Activated naive CD4-positive, alpha-beta T cell treated with anti-CD3 and anti-CD28 coated beads, Interleukin-2, amount 50 U/mL, for 72 hours (primary cell): Measurements from ENCODE around the gene ABCF2. TPM values are rescaled to one million over a fixed set of nuclear protein-coding genes. Genes with fewer than 3 reads are reported as not detected.
A peak's percentile ranks its signal among the peaks of the same experiment; 100 is the strongest.

Experiments used
- ATAC-seq, 2 donors: fragments of 150-1000 bp; cut with Tn5 transposase; 2 replicates each; pipeline ENCODE4 v1.10.0; 2021; ENCODE audit warnings: mild to moderate bottlenecking in 2 of 2, moderate library complexity in 2 of 2
- DNase-seq, 2 donors: peaks; one replicate each; pipeline ENCODE4 v3.0.0; 2021 to 2022; ENCODE audit warnings: low spot score in 2 of 2
- H3K27ac Mint-ChIP-seq, 2 donors: one replicate each; pipeline ENCODE4 v1.8.0; 2022; ENCODE audit warnings: mild to moderate bottlenecking in 2 of 2, mixed read lengths in 2 of 2
- H3K36me3 Mint-ChIP-seq, 2 donors: one replicate each; pipeline ENCODE4 v1.8.0; 2022; ENCODE audit warnings: mixed read lengths in 2 of 2
- H3K9me3 Mint-ChIP-seq, 2 donors: one replicate each; pipeline ENCODE4 v1.8.0; 2022; ENCODE audit warnings: mixed read lengths in 2 of 2
- total RNA-seq, 2 donors: library from RNA; stranded (reverse); gene quantifications; one replicate each; pipeline ENCODE4 v1.2.3, GENCODE V29; 2022

Gene ABCF2
- total RNA-seq = 10 to 100 TPM; 23.5 to 33.6 TPM

- peaks cover 21 to 39% of the 10 kb centered on the region in 2 donors for H3K36me3 Mint-ChIP-seq
- no peaks in the 10 kb centered on the region for H3K9me3 Mint-ChIP-seq
- H3K27ac Mint-ChIP-seq = peak within 1 kb of the TSS; percentile 90 to 99
- DNase-seq (peak; percentile 91 to 92), ATAC-seq (peak; percentile 99 to 100)
These were observed at the start of gene ABCF2 for GRCh38 chr7:151226875-151227782. Gene ABCF2 (minus strand): TSS chr7:151227205. CDS start chr7:151226458, 747 bp downstream.

GRCh38 chr7:151275813-151276577, 49.0 kb upstream of the ABCF2 start:
- DNase-seq (no peak), ATAC-seq (no peak)
- H3K27ac Mint-ChIP-seq = peak overlapping the region in 1 of 2 donors; percentile 63
- H3K9me3 Mint-ChIP-seq = no peaks in the 10 kb centered on the region
- no peaks in the 10 kb centered on the region for H3K36me3 Mint-ChIP-seq

DNA sequence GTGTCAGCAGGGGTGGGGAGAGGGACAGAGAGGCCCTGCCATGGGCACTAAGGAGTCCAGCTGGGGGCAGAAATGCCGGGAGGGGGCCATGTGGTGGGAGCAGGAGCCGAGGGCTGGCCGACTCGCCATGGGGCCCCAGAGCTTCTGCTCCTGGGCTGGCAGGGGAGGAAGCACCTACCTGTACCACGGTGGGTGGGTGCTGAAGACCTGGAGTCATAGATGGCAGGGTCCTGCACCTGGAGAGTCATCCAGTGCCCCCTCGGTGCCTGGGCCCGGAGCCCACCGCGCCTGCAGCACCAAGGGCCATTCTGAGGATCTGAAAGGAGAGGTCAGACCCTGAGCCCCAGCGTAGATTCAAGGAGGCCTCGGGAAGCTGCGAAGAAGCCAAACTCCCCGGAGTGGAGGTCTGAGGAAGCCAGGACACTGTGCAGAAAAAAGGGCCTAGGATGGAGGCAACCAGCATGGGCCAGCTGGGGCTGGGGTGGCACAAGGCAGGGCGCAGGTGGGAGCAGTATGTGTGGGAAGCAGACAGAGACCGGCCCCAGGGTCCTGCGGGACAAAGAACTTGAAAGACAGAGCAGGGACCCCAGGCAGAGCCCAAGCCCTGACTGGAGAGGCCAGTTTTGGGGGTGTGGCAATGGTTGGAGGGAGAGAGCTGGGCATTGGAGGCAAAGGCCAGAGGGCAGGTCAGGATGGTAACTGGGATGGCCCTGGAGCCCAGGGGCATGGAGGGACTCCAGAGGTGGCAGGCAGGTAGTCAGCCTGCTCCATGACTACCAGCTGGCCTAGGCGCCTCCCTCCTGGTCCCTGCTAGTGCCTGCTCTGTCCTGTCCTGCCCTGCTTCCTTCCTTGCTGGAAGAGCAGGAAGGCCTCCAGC, 48.2 kb upstream of the ABCF2 start:
- DNase-seq (no peak), ATAC-seq (no peak)
- Mint-ChIP-seq H3K36me3 (no peaks in the 10 kb centered on the region), H3K9me3 (no peaks in the 10 kb centered on the region), H3K27ac (peak overlapping the region; percentile 22 to 61)

- Mint-ChIP-seq H3K36me3 (no peaks in the 10 kb centered on the region), H3K27ac (no peak overlapping the region), H3K9me3 (no peaks in the 10 kb centered on the region)
- ATAC-seq (no peak), DNase-seq (no peak)
These were observed 47.4 kb upstream of the ABCF2 start for GRCh38 chr7:151274396-151274795.

GRCh38 chr7:151273651-151274390, 46.8 kb upstream of the ABCF2 start:
- no peak overlapping the region for H3K27ac Mint-ChIP-seq
- ATAC-seq (no peak), DNase-seq (no peak)
- no peaks in the 10 kb centered on the region for H3K9me3 Mint-ChIP-seq
- H3K36me3 Mint-ChIP-seq = no peaks in the 10 kb centered on the region

GRCh38 chr7:151272877-151273276, 45.9 kb upstream of the ABCF2 start:
- ATAC-seq (no peak), DNase-seq (no peak)
- Mint-ChIP-seq H3K27ac (no peak overlapping the region), H3K36me3 (no peaks in the 10 kb centered on the region), H3K9me3 (no peaks in the 10 kb centered on the region)

GRCh38 chr7:151272405-151272804, 45.4 kb upstream of the ABCF2 start:
- ATAC-seq (no peak), DNase-seq (no peak)
- Mint-ChIP-seq H3K27ac (no peak overlapping the region), H3K9me3 (no peaks in the 10 kb centered on the region), H3K36me3 (no peaks in the 10 kb centered on the region)

GRCh38 chr7:151271699-151272355, 44.8 kb upstream of the ABCF2 start:
- Mint-ChIP-seq H3K36me3 (no peaks in the 10 kb centered on the region), H3K9me3 (no peaks in the 10 kb centered on the region), H3K27ac (no peak overlapping the region)
- DNase-seq (no peak), ATAC-seq (no peak)

DNA sequence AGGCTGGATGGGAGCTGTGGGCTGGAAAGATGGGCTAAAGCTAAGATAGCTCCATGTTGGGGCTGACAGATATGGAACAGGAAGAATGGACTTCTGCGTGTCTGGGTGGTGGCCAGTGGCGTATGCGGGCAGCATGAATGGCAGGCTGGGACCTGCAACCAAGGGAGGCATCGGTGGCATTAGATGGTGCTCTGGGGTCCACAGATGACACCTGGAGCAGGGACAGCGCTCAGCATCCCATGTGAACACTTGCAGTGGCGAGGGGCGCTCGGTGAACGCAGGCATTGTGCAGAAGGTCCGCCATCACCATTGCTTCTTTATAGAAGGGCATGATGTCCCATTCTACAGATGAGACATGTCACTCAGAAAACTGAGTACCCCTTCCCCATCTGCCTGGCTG, 42.5 kb upstream of the ABCF2 start:
- Mint-ChIP-seq H3K9me3 (no peaks in the 10 kb centered on the region), H3K36me3 (no peaks in the 10 kb centered on the region), H3K27ac (peak overlapping the region in 1 of 2 donors; percentile 10)
- no peak for ATAC-seq
- DNase-seq = no peak

- H3K9me3 Mint-ChIP-seq = no peaks in the 10 kb centered on the region
- H3K27ac Mint-ChIP-seq = no peak overlapping the region
- ATAC-seq (no peak), DNase-seq (no peak)
- no peaks in the 10 kb centered on the region for H3K36me3 Mint-ChIP-seq
These were observed 38.4 kb upstream of the ABCF2 start for GRCh38 chr7:151265351-151265931.

- ATAC-seq = no peak
- no peak for DNase-seq
- Mint-ChIP-seq H3K36me3 (no peaks in the 10 kb centered on the region), H3K27ac (no peak overlapping the region), H3K9me3 (no peaks in the 10 kb centered on the region)
These were observed 37.6 kb upstream of the ABCF2 start for GRCh38 chr7:151264615-151265014.

DNA sequence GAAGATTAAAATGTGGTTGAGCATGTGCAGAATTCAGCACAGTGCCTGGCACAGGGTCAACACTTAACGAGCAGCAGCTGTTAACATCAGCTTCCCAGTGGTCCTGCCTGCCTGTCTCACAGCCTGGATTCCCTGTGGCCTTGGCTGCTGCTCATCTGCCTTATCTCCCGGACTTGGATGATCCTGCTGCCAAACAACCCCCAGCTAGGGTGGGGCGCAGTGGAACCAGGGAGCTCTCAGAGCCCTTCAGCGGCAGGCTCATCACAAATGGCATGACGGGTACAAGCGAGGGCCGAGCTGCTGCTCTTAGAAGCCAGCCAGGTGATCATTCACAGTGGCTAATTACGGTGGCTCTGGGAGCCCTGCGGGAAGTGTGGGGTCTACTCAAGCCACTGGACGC, 34.5 kb upstream of the ABCF2 start:
- ATAC-seq = no peak
- no peak for DNase-seq
- no peaks in the 10 kb centered on the region for H3K36me3 Mint-ChIP-seq
- H3K27ac Mint-ChIP-seq = no peak overlapping the region
- no peaks in the 10 kb centered on the region for H3K9me3 Mint-ChIP-seq

- ATAC-seq = no peak
- Mint-ChIP-seq H3K27ac (no peak overlapping the region), H3K36me3 (no peaks in the 10 kb centered on the region), H3K9me3 (no peaks in the 10 kb centered on the region)
- no peak for DNase-seq
These were observed 33.9 kb upstream of the ABCF2 start for GRCh38 chr7:151260883-151261282.

- H3K36me3 Mint-ChIP-seq = no peaks in the 10 kb centered on the region
- no peaks in the 10 kb centered on the region for H3K9me3 Mint-ChIP-seq
- ATAC-seq = no peak
- H3K27ac Mint-ChIP-seq = no peak overlapping the region
- DNase-seq = no peak
These were observed 33.5 kb upstream of the ABCF2 start for GRCh38 chr7:151260471-151260870.

GRCh38 chr7:151257990-151258389, 31.0 kb upstream of the ABCF2 start:
- peak overlapping the region in 1 of 2 donors; percentile 8 for H3K27ac Mint-ChIP-seq
- H3K9me3 Mint-ChIP-seq = no peaks in the 10 kb centered on the region
- H3K36me3 Mint-ChIP-seq = no peaks in the 10 kb centered on the region
- DNase-seq (no peak), ATAC-seq (no peak)
